ENCODE measurements around the gene RFESD. TPM values are rescaled to one million over a fixed set of nuclear protein-coding genes. Genes with fewer than 3 reads are reported as not detected.

RFESD gene
- total and polyA plus RNA-seq, 2 of the 13 experiments (the other 11 are each of a cell fraction or from before 2014, with no cell fraction given), result 1.1 to 2.2 TPM

- TF ChIP-seq ZNF484 (CRISPR knock-in tag; IDR thresholded peaks at IDR 0.05; ENCODE audit: borderline replicate concordance, low read depth), result no peak
- 0 out of 2 replicates have a peak, but pooled peaks have one; percentile 14 for TF ChIP-seq IKZF5 (CRISPR knock-in tag; IDR thresholded peaks at IDR 0.05)
- peak; percentile 21; the same call in 1 of the 2 replicates for TF ChIP-seq PHF8 (CRISPR knock-in tag; IDR thresholded peaks at IDR 0.05)
- TF ChIP-seq MAZ (IDR thresholded peaks at IDR 0.05; ENCODE audit: borderline replicate concordance, low read depth, low read length), result no peak
- TF ChIP-seq MAZ (CRISPR knock-in tag; IDR thresholded peaks at IDR 0.05; ENCODE audit: low read depth), result 0 out of 2 replicates have a peak, but pooled peaks have one; percentile 54
- 0 out of 2 replicates have a peak, but pooled peaks have one; percentile 47 for TF ChIP-seq NKX3-1 (CRISPR knock-in tag; IDR thresholded peaks at IDR 0.05)
- TF ChIP-seq DRAP1 (CRISPR knock-in tag; IDR thresholded peaks at IDR 0.05), result no peak
- no peak for TF ChIP-seq MZF1 (CRISPR knock-in tag; IDR thresholded peaks at IDR 0.05; ENCODE audit: borderline replicate concordance)
- TF ChIP-seq SIX1 (CRISPR knock-in tag; IDR thresholded peaks at IDR 0.05; ENCODE audit: borderline replicate concordance), result no peak
- no peak for TF ChIP-seq POLR2A (IDR thresholded peaks at IDR 0.05; ENCODE audit: insufficient read depth in 1 of 2, low read depth in 2 of 2, low read length in 2 of 2)
- no peak for TF ChIP-seq MTERF4 (CRISPR knock-in tag; IDR thresholded peaks at IDR 0.05)
- TF ChIP-seq PAX8 (CRISPR knock-in tag; IDR thresholded peaks at IDR 0.05; ENCODE audit: borderline replicate concordance), result no peak
- no peak for TF ChIP-seq ZNF10 (CRISPR knock-in tag; IDR thresholded peaks at IDR 0.05; ENCODE audit: borderline replicate concordance, low read depth)
- peak; percentile 87 for TF ChIP-seq ZNF800 (CRISPR knock-in tag; IDR thresholded peaks at IDR 0.05)
- no peak for TF ChIP-seq CC2D1A (CRISPR knock-in tag; IDR thresholded peaks at IDR 0.05)
- TF ChIP-seq AHR (CRISPR knock-in tag; IDR thresholded peaks at IDR 0.05), result 0 out of 2 replicates have a peak, but pooled peaks have one; percentile 4
Observed at GRCh38 chr5:95620030-95620869, 26.3 kb upstream of the RFESD start, which contains the start of gene GPR150 (continued).
